ENCODE results near the gene ZNF236.
A peak's percentile ranks its signal among the peaks of the same experiment; 100 is the strongest.

ZNF236 gene

DNA sequence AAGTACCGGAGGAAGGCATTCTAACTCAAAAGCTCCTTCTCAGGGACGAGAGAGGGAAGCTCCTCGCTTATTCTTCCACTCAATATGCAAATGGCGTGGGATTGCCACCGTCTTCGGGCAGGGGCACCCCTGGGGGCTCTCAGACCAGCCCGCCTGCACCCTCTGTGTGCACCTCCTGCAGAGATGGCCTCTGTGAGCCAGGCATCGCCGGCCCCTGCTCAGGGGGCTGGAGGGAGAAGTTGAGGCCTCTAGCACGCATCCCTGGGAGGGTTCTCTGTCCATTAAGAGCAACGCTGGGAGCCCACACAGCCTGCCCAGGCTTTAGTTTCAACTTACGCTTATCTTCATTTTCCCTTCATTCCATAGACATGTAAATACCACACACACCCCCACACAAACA is 184.9 kb downstream of the ZNF236 start:
- Histone ChIP-seq H4K91ac (ENCODE audit: low read depth, low read length) (no peak overlapping the region), H2AFZ (ENCODE audit: insufficient read depth, low read length, poor library complexity) (no peak overlapping the region), H3K9ac (ENCODE audit: low read length) (no peak overlapping the region), H3K36me3 (ENCODE audit: control insufficient read depth in 1 of 2, insufficient read depth in 2 of 2, low read length in 2 of 2) (peaks cover 0 to 3% of the 10 kb centered on the region in 2 experiments), H3K4ac (ENCODE audit: low read depth, low read length) (no peak overlapping the region), H4K12ac (ENCODE audit: low read depth, low read length) (no peak overlapping the region), H3K4me1 (ENCODE audit: control insufficient read depth in 1 of 2, insufficient read depth in 2 of 2, low read length in 2 of 2) (no peaks in the 10 kb centered on the region), H3K79me1 (ENCODE audit: low read length) (no peaks in the 10 kb centered on the region), H2BK12ac (ENCODE audit: low read length) (no peak overlapping the region), H3K79me2 (ENCODE audit: control insufficient read depth, insufficient read depth, low read length, poor library complexity) (no peaks in the 10 kb centered on the region), H3K27ac (ENCODE audit: low read depth, low read length) (no peak overlapping the region), H3K4me2 (ENCODE audit: low read length) (no peak overlapping the region), H3K4me3 (ENCODE audit: low read depth, low read length) (no peak overlapping the region), H3K9me3 (ENCODE audit: insufficient read depth, low read depth, low read length) (no peaks in the 10 kb centered on the region), H3K27me3 (ENCODE audit: insufficient read depth, low read length) (no peaks in the 10 kb centered on the region), H3K18ac (ENCODE audit: low read length) (no peak overlapping the region), H3K23ac (ENCODE audit: low read length) (no peak overlapping the region), H3K14ac (ENCODE audit: low read length) (no peak overlapping the region), H2BK5ac (ENCODE audit: low read depth, low read length, poor library complexity) (no peak overlapping the region), H4K8ac (ENCODE audit: low read depth, low read length) (no peak overlapping the region), H2BK120ac (ENCODE audit: insufficient read depth, low read length, poor library complexity) (no peak overlapping the region), H2AK5ac (ENCODE audit: low read length) (no peak overlapping the region)
- no peak for DNase-seq
- 100% methylated on average over 1 of the region's 12 CpGs for WGBS (ENCODE audit: extremely low coverage, insufficient coverage, insufficient read length)

DNA sequence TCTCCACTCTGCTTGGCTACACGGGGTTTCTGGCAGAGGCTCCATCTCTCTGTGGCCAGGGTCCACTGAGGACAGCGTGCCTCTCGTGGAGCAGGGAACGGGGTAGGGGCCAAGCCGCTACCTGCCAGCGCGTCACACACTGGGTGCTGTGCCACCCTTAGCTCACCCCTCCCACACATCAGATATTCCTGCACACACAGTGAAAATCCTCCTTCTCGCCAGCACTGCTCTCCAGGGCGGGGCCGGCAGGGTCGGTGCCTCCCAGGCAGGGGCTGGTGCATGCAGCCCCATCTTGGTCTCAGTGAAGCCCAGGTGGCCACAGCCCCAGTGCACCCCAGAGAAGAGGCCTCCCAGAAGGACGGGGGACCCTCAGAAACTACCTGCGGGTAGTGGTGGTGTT is 185.6 kb downstream of the ZNF236 start:
- Histone ChIP-seq H2BK120ac (ENCODE audit: insufficient read depth, low read length, poor library complexity) (no peak overlapping the region), H3K14ac (ENCODE audit: low read length) (no peak overlapping the region), H3K27me3 (ENCODE audit: insufficient read depth, low read length) (no peaks in the 10 kb centered on the region), H3K27ac (ENCODE audit: low read depth, low read length) (no peak overlapping the region), H3K9ac (ENCODE audit: low read length) (no peak overlapping the region), H2AK5ac (ENCODE audit: low read length) (no peak overlapping the region), H3K18ac (ENCODE audit: low read length) (no peak overlapping the region), H4K8ac (ENCODE audit: low read depth, low read length) (no peak overlapping the region), H2BK5ac (ENCODE audit: low read depth, low read length, poor library complexity) (no peak overlapping the region), H3K79me2 (ENCODE audit: control insufficient read depth, insufficient read depth, low read length, poor library complexity) (no peaks in the 10 kb centered on the region), H3K4ac (ENCODE audit: low read depth, low read length) (no peak overlapping the region), H3K4me3 (ENCODE audit: low read depth, low read length) (no peak overlapping the region), H3K4me2 (ENCODE audit: low read length) (no peak overlapping the region), H2BK12ac (ENCODE audit: low read length) (no peak overlapping the region), H3K23ac (ENCODE audit: low read length) (no peak overlapping the region), H3K9me3 (ENCODE audit: insufficient read depth, low read depth, low read length) (no peaks in the 10 kb centered on the region), H3K36me3 (ENCODE audit: control insufficient read depth in 1 of 2, insufficient read depth in 2 of 2, low read length in 2 of 2) (peaks cover 0 to 3% of the 10 kb centered on the region in 2 experiments), H4K12ac (ENCODE audit: low read depth, low read length) (no peak overlapping the region), H4K91ac (ENCODE audit: low read depth, low read length) (no peak overlapping the region), H2AFZ (ENCODE audit: insufficient read depth, low read length, poor library complexity) (no peak overlapping the region), H3K79me1 (ENCODE audit: low read length) (no peaks in the 10 kb centered on the region), H3K4me1 (ENCODE audit: control insufficient read depth in 1 of 2, insufficient read depth in 2 of 2, low read length in 2 of 2) (no peaks in the 10 kb centered on the region)
- WGBS (ENCODE audit: extremely low coverage, insufficient coverage, insufficient read length), result no CpG with 5 or more reads among the region's 13 CpGs
- no peak for DNase-seq

DNA sequence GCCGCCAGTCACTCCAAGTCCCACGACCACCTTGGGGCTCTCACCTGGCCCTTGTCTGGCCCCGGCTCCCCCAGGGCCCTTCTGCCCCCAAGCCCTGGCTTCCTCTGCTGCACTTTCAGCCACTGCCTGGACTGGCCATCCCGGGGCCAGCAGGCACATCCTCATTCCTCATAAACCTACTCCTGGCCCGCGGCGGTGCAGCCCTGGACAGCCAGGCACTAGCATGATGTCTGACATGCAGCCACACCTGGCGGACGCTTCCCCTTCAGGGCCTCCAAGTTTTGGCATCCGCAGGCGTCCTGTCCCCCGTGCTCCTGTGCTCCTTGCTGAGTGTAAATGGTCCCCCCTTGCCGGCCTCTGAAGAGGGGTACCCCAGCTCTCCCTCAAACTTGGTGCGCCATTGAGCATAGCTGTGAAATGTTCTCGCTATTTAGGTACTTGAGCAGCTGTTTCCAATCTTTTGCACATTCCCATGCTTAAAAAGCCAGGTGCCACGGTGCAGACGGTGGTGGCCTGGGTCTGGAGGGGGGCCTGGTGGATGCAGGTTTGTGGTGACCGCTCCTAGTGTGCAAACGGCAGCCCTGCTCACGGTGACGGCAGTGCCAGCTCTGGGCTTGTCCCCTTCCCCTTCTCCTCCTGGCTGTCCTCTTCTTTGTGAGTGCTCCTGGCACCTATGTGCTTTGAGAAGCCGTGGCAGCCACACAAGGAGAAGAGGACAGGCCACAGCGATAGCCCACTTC is 186.4 kb downstream of the ZNF236 start:
- DNase-seq, result peak in 1 of 2 donors; percentile 57
- no peak overlapping the region for H3K27ac ChIP-seq (ENCODE audit: low read depth, low read length)
- no CpG with 5 or more reads among the region's 23 CpGs for WGBS (ENCODE audit: extremely low coverage, insufficient coverage, insufficient read length)

DNA sequence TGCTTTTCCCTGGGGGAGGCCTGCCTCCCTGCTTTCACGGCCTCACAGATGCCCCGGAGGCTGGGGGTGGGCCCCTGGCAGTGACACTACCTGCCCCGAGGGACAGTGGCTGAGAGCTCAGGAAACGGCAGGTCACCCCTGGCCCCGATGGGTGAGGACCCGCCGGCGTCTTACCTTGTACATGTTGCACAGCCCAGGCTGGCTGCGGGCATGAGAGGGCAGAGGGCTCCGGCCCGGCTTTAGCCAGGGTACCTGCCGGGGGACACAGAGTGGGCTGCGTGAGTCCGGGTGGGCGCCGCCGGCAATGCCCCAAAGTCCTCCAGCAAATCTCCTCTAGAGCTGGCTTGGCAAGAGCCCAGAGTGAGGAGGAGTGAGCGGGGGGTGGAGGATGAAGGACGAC is 187.3 kb downstream of the ZNF236 start:
- no peak overlapping the region for H2BK12ac ChIP-seq (ENCODE audit: low read length)
- no peak overlapping the region for H3K4me3 ChIP-seq (ENCODE audit: low read depth, low read length)
- no peak overlapping the region for H3K9ac ChIP-seq (ENCODE audit: low read length)
- H3K4ac ChIP-seq (ENCODE audit: low read depth, low read length), result no peak overlapping the region
- H3K23ac ChIP-seq (ENCODE audit: low read length), result no peak overlapping the region
- no peak overlapping the region for H4K12ac ChIP-seq (ENCODE audit: low read depth, low read length)
- H3K4me1 ChIP-seq (ENCODE audit: control insufficient read depth in 1 of 2, insufficient read depth in 2 of 2, low read length in 2 of 2), result no peaks in the 10 kb centered on the region
- no CpG with 5 or more reads among the region's 19 CpGs for WGBS (ENCODE audit: extremely low coverage, insufficient coverage, insufficient read length)
- no peaks in the 10 kb centered on the region for H3K79me1 ChIP-seq (ENCODE audit: low read length)
- no peaks in the 10 kb centered on the region for H3K9me3 ChIP-seq (ENCODE audit: insufficient read depth, low read depth, low read length)
- H3K79me2 ChIP-seq (ENCODE audit: control insufficient read depth, insufficient read depth, low read length, poor library complexity), result no peaks in the 10 kb centered on the region
- no peaks in the 10 kb centered on the region for H3K27me3 ChIP-seq (ENCODE audit: insufficient read depth, low read length)
- no peak overlapping the region for H4K8ac ChIP-seq (ENCODE audit: low read depth, low read length)
- no peak overlapping the region for H3K14ac ChIP-seq (ENCODE audit: low read length)
- H3K27ac ChIP-seq (ENCODE audit: low read depth, low read length), result no peak overlapping the region
- no peak overlapping the region for H2BK5ac ChIP-seq (ENCODE audit: low read depth, low read length, poor library complexity)
- peaks cover 0 to 3% of the 10 kb centered on the region in 2 experiments for H3K36me3 ChIP-seq (ENCODE audit: control insufficient read depth in 1 of 2, insufficient read depth in 2 of 2, low read length in 2 of 2)
- no peak overlapping the region for H4K91ac ChIP-seq (ENCODE audit: low read depth, low read length)
- no peak for DNase-seq
- no peak overlapping the region for H2AFZ ChIP-seq (ENCODE audit: insufficient read depth, low read length, poor library complexity)
- H3K4me2 ChIP-seq (ENCODE audit: low read length), result no peak overlapping the region
- no peak overlapping the region for H3K18ac ChIP-seq (ENCODE audit: low read length)
- no peak overlapping the region for H2AK5ac ChIP-seq (ENCODE audit: low read length)
- H2BK120ac ChIP-seq (ENCODE audit: insufficient read depth, low read length, poor library complexity), result no peak overlapping the region

More for the DNA sequence above, 186.4 kb downstream of the ZNF236 start:
- Histone ChIP-seq H3K4me2 (ENCODE audit: low read length) (no peak overlapping the region), H3K4me1 (ENCODE audit: control insufficient read depth in 1 of 2, insufficient read depth in 2 of 2, low read length in 2 of 2) (no peaks in the 10 kb centered on the region), H2AK5ac (ENCODE audit: low read length) (no peak overlapping the region), H3K9ac (ENCODE audit: low read length) (no peak overlapping the region), H3K79me1 (ENCODE audit: low read length) (no peaks in the 10 kb centered on the region), H4K12ac (ENCODE audit: low read depth, low read length) (no peak overlapping the region), H2BK120ac (ENCODE audit: insufficient read depth, low read length, poor library complexity) (no peak overlapping the region), H2AFZ (ENCODE audit: insufficient read depth, low read length, poor library complexity) (no peak overlapping the region), H3K79me2 (ENCODE audit: control insufficient read depth, insufficient read depth, low read length, poor library complexity) (no peaks in the 10 kb centered on the region), H3K4ac (ENCODE audit: low read depth, low read length) (no peak overlapping the region), H3K4me3 (ENCODE audit: low read depth, low read length) (no peak overlapping the region), H3K14ac (ENCODE audit: low read length) (no peak overlapping the region), H4K91ac (ENCODE audit: low read depth, low read length) (no peak overlapping the region), H4K8ac (ENCODE audit: low read depth, low read length) (no peak overlapping the region), H3K23ac (ENCODE audit: low read length) (no peak overlapping the region), H3K27me3 (ENCODE audit: insufficient read depth, low read length) (no peaks in the 10 kb centered on the region), H2BK5ac (ENCODE audit: low read depth, low read length, poor library complexity) (no peak overlapping the region), H3K18ac (ENCODE audit: low read length) (no peak overlapping the region), H2BK12ac (ENCODE audit: low read length) (no peak overlapping the region), H3K9me3 (ENCODE audit: insufficient read depth, low read depth, low read length) (no peaks in the 10 kb centered on the region), H3K36me3 (ENCODE audit: control insufficient read depth in 1 of 2, insufficient read depth in 2 of 2, low read length in 2 of 2) (peaks cover 0 to 3% of the 10 kb centered on the region in 2 experiments)
